HG02840 (cell line): Measurements from ENCODE around the gene KRT72.
"Not testable (repeated sequence)": the region's sequence is repeated elsewhere in the genome, so short reads cannot be mapped to it uniquely, and the experiment has no call there.

Experiments
- ATAC-seq: cut with Tn5 transposase; IDR thresholded peaks from one replicate; pipeline ENCODE4 v1.9.1; 2021; ENCODE audit warnings: mild to moderate bottlenecking, moderate library complexity, moderate number of reproducible peaks; ENCODE audit not compliant: unreplicated experiment, low FRiP score

KRT72 gene

GRCh38 chr12:52608826-52609630, 7.8 kb upstream of the KRT72 start:
- no peak for ATAC-seq

- no peak for ATAC-seq
Observed at GRCh38 chr12:52608161-52608560, 6.9 kb upstream of the KRT72 start.

GRCh38 chr12:52607314-52607713, 6.1 kb upstream of the KRT72 start:
- no peak for ATAC-seq

- ATAC-seq = no peak
Observed at GRCh38 chr12:52606581-52607218, 5.4 kb upstream of the KRT72 start.

GRCh38 chr12:52606096-52606495, 4.8 kb upstream of the KRT72 start:
- no peak for ATAC-seq

- ATAC-seq = no peak
Observed at GRCh38 chr12:52605542-52605941, 4.3 kb upstream of the KRT72 start.

GRCh38 chr12:52604859-52605258, 3.6 kb upstream of the KRT72 start:
- no peak for ATAC-seq

- no peak for ATAC-seq
Observed at GRCh38 chr12:52603314-52603713, 2.1 kb upstream of the KRT72 start.

- no peak for ATAC-seq
Observed at GRCh38 chr12:52602552-52602951, 1.3 kb upstream of the KRT72 start.

- ATAC-seq = no peak
Observed at GRCh38 chr12:52601671-52602070, 408 bp upstream of the KRT72 start.

GRCh38 chr12:52600475-52600874, 788 bp downstream of the KRT72 start:
- ATAC-seq = no peak

- no peak for ATAC-seq
Observed at GRCh38 chr12:52600071-52600470, 1.2 kb downstream of the KRT72 start.

- ATAC-seq = no peak
Observed at GRCh38 chr12:52598966-52599365, 2.3 kb downstream of the KRT72 start.

- ATAC-seq = not testable (repeated sequence)
Observed at GRCh38 chr12:52594237-52594636, 7.0 kb downstream of the KRT72 start.

- ATAC-seq = no peak
Observed at GRCh38 chr12:52591521-52591920, 9.7 kb downstream of the KRT72 start.

- no peak for ATAC-seq
Observed at GRCh38 chr12:52590021-52590420, 11.2 kb downstream of the KRT72 start.

GRCh38 chr12:52587563-52587962, 13.7 kb downstream of the KRT72 start:
- ATAC-seq = no peak

GRCh38 chr12:52585946-52586345, 15.3 kb downstream of the KRT72 start:
- no peak for ATAC-seq

GRCh38 chr12:52585066-52585465, 16.2 kb downstream of the KRT72 start:
- no peak for ATAC-seq

- no peak for ATAC-seq
Observed at GRCh38 chr12:52584156-52584682, 17.0 kb downstream of the KRT72 start.

- ATAC-seq = no peak
Observed at GRCh38 chr12:52582971-52583456, 18.2 kb downstream of the KRT72 start.

GRCh38 chr12:52582486-52582885, 18.8 kb downstream of the KRT72 start:
- ATAC-seq = no peak
